Lower lobe of right lung (tissue), 2 donors: Measurements from ENCODE around the gene HOXD13. TPM values are rescaled to one million over a fixed set of nuclear protein-coding genes. Genes with fewer than 3 reads are reported as not detected.

ENCODE experiments used
- ATAC-seq, 2 donors: fragments of 200-7000 bp; cut with Tn5 transposase; one replicate each; pipeline ENCODE4 v1.9.1; 2020 to 2022; ENCODE audit warnings: mild to moderate bottlenecking in 2 of 2, moderate library complexity in 2 of 2
- DNase-seq: peaks from one replicate; pipeline ENCODE4 v3.0.0-alpha.2; 2020
- H3K27ac ChIP-seq: fragments of 200-600 bp; one replicate; pipeline ENCODE4 v1.8.0; 2022
- H3K27me3 ChIP-seq: fragments of 200-600 bp; one replicate; pipeline ENCODE4 v1.8.0; 2022; ENCODE audit warnings: low read depth
- H3K36me3 ChIP-seq: fragments of 200-600 bp; one replicate; pipeline ENCODE4 v1.8.0; 2022; ENCODE audit warnings: mild to moderate bottlenecking
- H3K4me1 ChIP-seq: fragments of 200-600 bp; one replicate; pipeline ENCODE4 v1.8.0; 2022
- H3K4me3 ChIP-seq: fragments of 200-600 bp; one replicate; pipeline ENCODE4 v1.8.0; 2022; ENCODE audit warnings: mild to moderate bottlenecking
- H3K9me3 ChIP-seq: fragments of 200-600 bp; one replicate; pipeline ENCODE4 v1.8.0; 2022
- CTCF ChIP-seq: fragments of 200-600 bp; IDR thresholded peaks from one replicate; pipeline ENCODE4 v1.8.0; 2022; ENCODE audit warnings: antibody characterized with exemption, mild to moderate bottlenecking
- intact Hi-C: fragments of 100-400 bp; cut with DNase I; formaldehyde crosslinking; loops from one replicate; pipeline ENCODE4 v1.11.0; 2022
- total RNA-seq: library from RNA; stranded (reverse); fragmentation: NEBNext Ultra II Directional; extraction: Animal tissue kit (Norgen Biotek cat#: 25700); gene quantifications from one replicate; pipeline ENCODE4 v1.2.1, GENCODE V29; 2021
- donor health status: DM: no; HTN: yes; CAD: no; lungs with severe emphysema.

HOXD13 gene
- total RNA-seq, 1 donor from 2014 or later: not detected

- Histone ChIP-seq H3K4me1 (peaks cover 4% of the 10 kb centered on the region), H3K4me3 (no peak overlapping the region), H3K36me3 (no peaks in the 10 kb centered on the region), H3K9me3 (no peaks in the 10 kb centered on the region), H3K27ac (no peak overlapping the region), H3K27me3 (peaks cover 97% of the 10 kb centered on the region)
- ATAC-seq (no peak), DNase-seq (no peak)
- intact Hi-C loops: no loop called here
- no peak for TF ChIP-seq CTCF
These were observed 17.0 kb upstream of the HOXD13 start for GRCh38 chr2:176075481-176075880.

GRCh38 chr2:176076063-176076462 lies 16.5 kb upstream of the HOXD13 start:
- peaks cover 97% of the 10 kb centered on the region for H3K27me3 ChIP-seq
- H3K9me3 ChIP-seq: no peaks in the 10 kb centered on the region
- no peaks in the 10 kb centered on the region for H3K36me3 ChIP-seq
- H3K4me1 ChIP-seq: peaks cover 4% of the 10 kb centered on the region
- DNase-seq: no peak
- TF ChIP-seq CTCF: no peak
- no peak overlapping the region for H3K4me3 ChIP-seq
- intact Hi-C loops: no loop called here
- no peak for ATAC-seq
- H3K27ac ChIP-seq: no peak overlapping the region

- Histone ChIP-seq H3K4me1 (peaks cover 4% of the 10 kb centered on the region), H3K36me3 (no peaks in the 10 kb centered on the region), H3K27me3 (peaks cover 97% of the 10 kb centered on the region), H3K9me3 (no peaks in the 10 kb centered on the region), H3K27ac (no peak overlapping the region), H3K4me3 (no peak overlapping the region)
- DNase-seq: no peak
- TF ChIP-seq CTCF: no peak
- no peak for ATAC-seq
- intact Hi-C loops: no loop called here
These were observed 15.7 kb upstream of the HOXD13 start for GRCh38 chr2:176076796-176077195.

- TF ChIP-seq CTCF: no peak
- H3K36me3 ChIP-seq: no peaks in the 10 kb centered on the region
- DNase-seq (no peak), ATAC-seq (no peak)
- peaks cover 97% of the 10 kb centered on the region for H3K27me3 ChIP-seq
- H3K4me3 ChIP-seq: no peak overlapping the region
- peaks cover 13% of the 10 kb centered on the region for H3K4me1 ChIP-seq
- no peak overlapping the region for H3K27ac ChIP-seq
- intact Hi-C loops: no loop called here
- H3K9me3 ChIP-seq: no peaks in the 10 kb centered on the region
These were observed 13.8 kb upstream of the HOXD13 start for GRCh38 chr2:176078541-176079284.

- DNase-seq: no peak
- ATAC-seq: no peak
- Histone ChIP-seq H3K9me3 (no peaks in the 10 kb centered on the region), H3K27me3 (peaks cover 97% of the 10 kb centered on the region), H3K4me3 (no peak overlapping the region), H3K36me3 (no peaks in the 10 kb centered on the region), H3K27ac (no peak overlapping the region), H3K4me1 (peaks cover 13% of the 10 kb centered on the region)
- no peak for TF ChIP-seq CTCF
- intact Hi-C loops: no loop called here
These were observed 13.2 kb upstream of the HOXD13 start for GRCh38 chr2:176079285-176079830.
